ENCODE measurements around the gene ARHGAP6. TPM values are rescaled to one million over a fixed set of nuclear protein-coding genes. Genes with fewer than 3 reads are reported as not detected.

ARHGAP6 gene
- total RNA-seq, 1 experiment from 2014 or later: 0.07 TPM

DNA sequence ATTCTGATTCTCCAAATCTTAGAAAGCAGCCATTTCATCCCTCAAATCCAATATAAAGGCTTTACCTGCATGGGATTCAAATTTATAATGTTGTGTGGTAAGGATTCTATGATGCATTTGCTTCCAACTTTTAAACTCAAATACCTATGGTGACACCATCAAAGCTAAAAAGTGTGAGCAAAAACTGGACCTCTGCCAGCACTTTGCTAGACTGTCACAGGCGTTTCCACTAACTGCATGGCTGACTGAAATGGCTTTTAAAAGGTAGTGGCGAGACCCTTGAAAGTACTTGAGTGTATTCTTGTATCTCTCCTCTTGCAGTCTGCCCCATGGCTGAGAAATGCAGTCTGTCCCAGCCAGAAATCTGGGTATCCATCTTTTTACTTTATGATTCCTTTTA lies 203.1 kb downstream of the ARHGAP6 start:
- no peak overlapping the region for H4K8ac ChIP-seq (replicated peaks; ENCODE audit: insufficient read length, low read depth, low read length)
- no peak overlapping the region for H2BK5ac ChIP-seq (ENCODE audit: insufficient read length, low read length)
- no peak overlapping the region for H3K23ac ChIP-seq (ENCODE audit: insufficient read length, low read depth, low read length)
- no peaks in the 10 kb centered on the region for H3K4me1 ChIP-seq (ENCODE audit: insufficient read depth, low read length)
- H3K27ac ChIP-seq (ENCODE audit: insufficient read length, low read depth, low read length): no peak overlapping the region
- H3K27me3 ChIP-seq (ENCODE audit: insufficient read depth, low read length): no peaks in the 10 kb centered on the region
- H3K79me1 ChIP-seq (ENCODE audit: insufficient read depth, low read depth, low read length, poor library complexity, severe bottlenecking): no peaks in the 10 kb centered on the region
- H3K79me2 ChIP-seq (ENCODE audit: insufficient read depth, low read length): no peaks in the 10 kb centered on the region
- H3K23me2 ChIP-seq (ENCODE audit: insufficient read length, low read depth, low read length, poor library complexity, severe bottlenecking): no peaks in the 10 kb centered on the region
- no peak overlapping the region for H2BK20ac ChIP-seq (ENCODE audit: low read depth, low read length, poor library complexity, severe bottlenecking)
- peaks cover 2% of the 10 kb centered on the region; the same call in 1 of the 2 replicates for H3K27me3 Mint-ChIP-seq (ENCODE audit: low read depth)
- no peak overlapping the region for H3K18ac ChIP-seq (ENCODE audit: insufficient read length, low read depth, low read length)
- H3K9me3 ChIP-seq (ENCODE audit: control insufficient read depth, low read depth, low read length): no peaks in the 10 kb centered on the region
- H3K4me1 Mint-ChIP-seq: no peaks in the 10 kb centered on the region
- no peaks in the 10 kb centered on the region for H4K20me1 ChIP-seq (ENCODE audit: control insufficient read depth, insufficient read depth, insufficient read length)
- no peak overlapping the region for H4K5ac ChIP-seq (ENCODE audit: insufficient read length, low read depth, low read length)
- H2BK15ac ChIP-seq (ENCODE audit: low read depth, low read length): no peak overlapping the region
- H2AFZ ChIP-seq (ENCODE audit: low read length): no peak overlapping the region
- peaks cover 61 to 65% of the 10 kb centered on the region in 2 experiments for H3K9me3 Mint-ChIP-seq
- H3T11ph ChIP-seq (ENCODE audit: low read length): no peak overlapping the region
- no peak overlapping the region for H3K4me2 ChIP-seq (ENCODE audit: insufficient read depth, insufficient read length, low read length)
- H2BK120ac ChIP-seq (ENCODE audit: low read depth, low read length, poor library complexity, severe bottlenecking): no peak overlapping the region
- WGBS (ENCODE audit: extremely low coverage, insufficient read length, low lambda C conversion rate): no CpG with 5 or more reads among the region's 2 CpGs
- H2BK12ac ChIP-seq (ENCODE audit: insufficient read length, low read depth, low read length): no peak overlapping the region
- no peak overlapping the region for H4K91ac ChIP-seq (ENCODE audit: insufficient read length, low read depth, low read length)
- H3K14ac ChIP-seq (ENCODE audit: insufficient read depth, low read length): no peak overlapping the region
- no peak overlapping the region for H3K4me3 Mint-ChIP-seq
- DNase-seq: no peak
- H3K4ac ChIP-seq (ENCODE audit: low read depth, low read length): no peak overlapping the region
- no peaks in the 10 kb centered on the region for H3K36me3 Mint-ChIP-seq (ENCODE audit: insufficient read depth in 1 of 3, low read depth in 3 of 3)
- TF ChIP-seq, protein P1, sequence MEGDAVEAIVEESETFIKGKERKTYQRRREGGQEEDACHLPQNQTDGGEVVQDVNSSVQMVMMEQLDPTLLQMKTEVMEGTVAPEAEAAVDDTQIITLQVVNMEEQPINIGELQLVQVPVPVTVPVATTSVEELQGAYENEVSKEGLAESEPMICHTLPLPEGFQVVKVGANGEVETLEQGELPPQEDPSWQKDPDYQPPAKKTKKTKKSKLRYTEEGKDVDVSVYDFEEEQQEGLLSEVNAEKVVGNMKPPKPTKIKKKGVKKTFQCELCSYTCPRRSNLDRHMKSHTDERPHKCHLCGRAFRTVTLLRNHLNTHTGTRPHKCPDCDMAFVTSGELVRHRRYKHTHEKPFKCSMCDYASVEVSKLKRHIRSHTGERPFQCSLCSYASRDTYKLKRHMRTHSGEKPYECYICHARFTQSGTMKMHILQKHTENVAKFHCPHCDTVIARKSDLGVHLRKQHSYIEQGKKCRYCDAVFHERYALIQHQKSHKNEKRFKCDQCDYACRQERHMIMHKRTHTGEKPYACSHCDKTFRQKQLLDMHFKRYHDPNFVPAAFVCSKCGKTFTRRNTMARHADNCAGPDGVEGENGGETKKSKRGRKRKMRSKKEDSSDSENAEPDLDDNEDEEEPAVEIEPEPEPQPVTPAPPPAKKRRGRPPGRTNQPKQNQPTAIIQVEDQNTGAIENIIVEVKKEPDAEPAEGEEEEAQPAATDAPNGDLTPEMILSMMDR (conservative IDR thresholded peaks at IDR 0.05): no peak
- H3K56ac ChIP-seq (ENCODE audit: insufficient read length, low read depth, low read length): no peak overlapping the region
- no peak overlapping the region for H3K27ac Mint-ChIP-seq
- H3K9ac ChIP-seq (ENCODE audit: extremely low read depth, insufficient read length, low read length): no peak overlapping the region
- H2AK5ac ChIP-seq (ENCODE audit: insufficient read length, low read length): no peak overlapping the region

All from H9 (cell line).